GM23248 (cell line): ENCODE measurements around the gene WWOX.

ENCODE experiments used
- EZH2 ChIP-seq: fragments of 200-600 bp; sonication (generic); IDR thresholded peaks from 2 replicates; pipeline ENCODE4 v1.6.1; 2018; ENCODE audit warnings: antibody characterized with exemption, mild to moderate bottlenecking; ENCODE audit not compliant: insufficient read depth, poor library complexity, severe bottlenecking
- EZH2phosphoT487 ChIP-seq: fragments of 200-600 bp; sonication (generic); IDR thresholded peaks from 2 replicates; pipeline ENCODE4 v1.6.1; 2018; ENCODE audit warnings: antibody characterized with exemption, moderate library complexity, mild to moderate bottlenecking, low read depth; ENCODE audit not compliant: insufficient read depth

DNA sequence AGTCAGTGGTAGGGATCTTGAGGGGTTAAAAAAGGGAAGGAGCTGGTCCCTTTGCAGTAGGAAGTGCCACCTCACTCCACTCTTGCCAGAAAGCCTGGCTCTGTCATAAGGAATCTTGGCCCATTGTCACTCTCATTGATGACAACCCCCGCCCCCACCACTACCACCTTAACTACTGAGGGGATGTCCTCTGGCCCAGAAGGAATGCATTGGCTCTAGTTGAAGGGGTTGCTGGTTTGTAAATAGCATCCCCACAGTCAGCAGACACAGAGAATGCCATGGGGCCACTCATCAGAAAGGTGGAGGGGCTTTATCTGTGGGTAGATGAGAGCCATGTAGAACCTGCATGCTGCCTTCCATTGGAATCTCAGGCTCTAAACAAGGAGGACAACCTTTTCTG, 316.2 kb downstream of the WWOX start:
- TF ChIP-seq EZH2, result no peak
- no peak for TF ChIP-seq EZH2phosphoT487
